HEK293 (cell line): ENCODE data around the gene SCAF1.
A peak's percentile ranks its signal among the peaks of the same experiment; 100 is the strongest.

ENCODE experiments used
- CTCF ChIA-PET: fragments of 350-600 bp; formaldehyde crosslinking; extraction: SDS; loops from one replicate; lab custom pipeline; 2021; ENCODE audit warnings: antibody characterized with exemption; lab: Yijun Ruan, JAX
- POLR2A ChIA-PET: fragments of 300-600 bp; formaldehyde crosslinking; extraction: SDS; loops from one replicate; lab custom pipeline; 2020; ENCODE audit warnings: antibody characterized with exemption, inconsistent platforms; lab: Yijun Ruan, JAX
- H3K27ac ChIP-seq: fragments of 200-500 bp; sonication (Bioruptor generic); 2 replicates; pipeline ENCODE4 v1.5.1; 2014; ENCODE audit warnings: low read depth, low read length, control low read depth, inconsistent platforms; ENCODE audit errors: extremely low read depth
- H3K36me3 ChIP-seq, 2 experiments: fragments of 200-500 bp in 1 of 2; sonication (Bioruptor generic) in 1 of 2; 1 replicate in 1 of 2; 2 replicates in 1 of 2; pipeline ENCODE4 v1.5.1; 2014 to 2017; ENCODE audit warnings: inconsistent platforms in 2 of 2, low read length in 2 of 2; ENCODE audit not compliant: control insufficient read depth in 2 of 2, insufficient read depth in 1 of 2
- H3K4me1 ChIP-seq: fragments of 200-500 bp; sonication (Bioruptor generic); 2 replicates; pipeline ENCODE4 v1.5.1; 2014; ENCODE audit warnings: mild to moderate bottlenecking, low read length, inconsistent platforms; ENCODE audit not compliant: control insufficient read depth, insufficient read depth
- H3K4me3 ChIP-seq: 2 replicates; pipeline ENCODE4 v1.5.1; 2011; ENCODE audit warnings: low read depth, mild to moderate bottlenecking, control low read depth, low read length, moderate library complexity
- H3K9me3 ChIP-seq: fragments of 200-500 bp; sonication (Bioruptor generic); 2 replicates; pipeline ENCODE4 v1.5.1; 2014; ENCODE audit warnings: low read depth, low read length, inconsistent platforms; ENCODE audit not compliant: control insufficient read depth, insufficient read depth
- GLIS1 ChIP-seq: fragments of 450-650 bp; formaldehyde crosslinking; IDR thresholded peaks from 2 replicates; pipeline ENCODE4 v1.5.1; 2016; ENCODE audit warnings: missing biosample characterization, missing genetic modification characterization
- GLIS2 ChIP-seq: fragments of 450-650 bp; formaldehyde crosslinking; IDR thresholded peaks from 2 replicates; pipeline ENCODE4 v1.5.1; 2016; ENCODE audit warnings: missing biosample characterization, missing genetic modification characterization
- INSM2 ChIP-seq: fragments of 450-650 bp; formaldehyde crosslinking; IDR thresholded peaks from 2 replicates; pipeline ENCODE4 v1.5.1; 2016; ENCODE audit warnings: missing biosample characterization, missing genetic modification characterization
- TRIM28 ChIP-seq: IDR thresholded peaks from 2 replicates; pipeline ENCODE4 v1.6.1; 2011; ENCODE audit warnings: low read length, control low read depth, borderline replicate concordance
- ZBTB1 ChIP-seq: fragments of 450-650 bp; formaldehyde crosslinking; IDR thresholded peaks from 2 replicates; pipeline ENCODE4 v1.5.1; 2016; ENCODE audit warnings: missing biosample characterization, missing genetic modification characterization
- ZFP3 ChIP-seq: fragments of 450-650 bp; formaldehyde crosslinking; IDR thresholded peaks from 2 replicates; pipeline ENCODE4 v1.5.1; 2016; ENCODE audit warnings: low read depth, missing biosample characterization, missing genetic modification characterization
- ZNF155 ChIP-seq: fragments of 450-650 bp; formaldehyde crosslinking; IDR thresholded peaks from 2 replicates; pipeline ENCODE4 v1.5.1; 2016; ENCODE audit warnings: missing biosample characterization, missing genetic modification characterization
- ZNF169 ChIP-seq: fragments of 450-650 bp; formaldehyde crosslinking; IDR thresholded peaks from 2 replicates; pipeline ENCODE4 v1.5.1; 2016; ENCODE audit warnings: missing biosample characterization, missing genetic modification characterization
- ZNF2 ChIP-seq: fragments of 450-650 bp; formaldehyde crosslinking; IDR thresholded peaks from 2 replicates; pipeline ENCODE4 v1.5.1; 2016; ENCODE audit warnings: missing biosample characterization, missing genetic modification characterization
- ZNF280D ChIP-seq: fragments of 450-650 bp; formaldehyde crosslinking; IDR thresholded peaks from 2 replicates; pipeline ENCODE4 v1.5.1; 2016; ENCODE audit warnings: missing biosample characterization, missing genetic modification characterization
- ZNF394 ChIP-seq: fragments of 450-650 bp; formaldehyde crosslinking; IDR thresholded peaks from 2 replicates; pipeline ENCODE4 v1.5.1; 2016; ENCODE audit warnings: missing biosample characterization, missing genetic modification characterization, mild to moderate bottlenecking, moderate library complexity, borderline replicate concordance
- ZNF398 ChIP-seq: fragments of 450-650 bp; formaldehyde crosslinking; IDR thresholded peaks from 2 replicates; pipeline ENCODE4 v1.5.1; 2017; ENCODE audit warnings: missing biosample characterization, missing genetic modification characterization
- ZNF548 ChIP-seq: fragments of 450-650 bp; formaldehyde crosslinking; IDR thresholded peaks from 2 replicates; pipeline ENCODE4 v1.5.1; 2016; ENCODE audit warnings: missing biosample characterization, missing genetic modification characterization
- ZNF658 ChIP-seq: fragments of 450-650 bp; formaldehyde crosslinking; IDR thresholded peaks from 2 replicates; pipeline ENCODE4; 2016; ENCODE audit warnings: missing biosample characterization, missing genetic modification characterization
- ZNF670 ChIP-seq: fragments of 450-650 bp; formaldehyde crosslinking; IDR thresholded peaks from 2 replicates; pipeline ENCODE4 v1.5.1; 2016; ENCODE audit warnings: missing biosample characterization, missing genetic modification characterization, low read depth
- ZSCAN16 ChIP-seq: fragments of 450-650 bp; formaldehyde crosslinking; IDR thresholded peaks from 2 replicates; pipeline ENCODE4 v1.5.1; 2016; ENCODE audit warnings: missing biosample characterization, missing genetic modification characterization
- ZXDB ChIP-seq: fragments of 450-650 bp; formaldehyde crosslinking; IDR thresholded peaks from 2 replicates; pipeline ENCODE4 v1.5.1; 2016; ENCODE audit warnings: missing biosample characterization, missing genetic modification characterization
- TF ChIP-seq, protein P1 (sequence below): fragments of 450-650 bp; formaldehyde crosslinking; IDR thresholded peaks from 2 replicates; pipeline ENCODE4 v1.5.1; 2016; ENCODE audit warnings: missing biosample characterization, missing genetic modification characterization
- TF ChIP-seq, protein P2 (sequence below): fragments of 450-650 bp; formaldehyde crosslinking; IDR thresholded peaks from 2 replicates; pipeline ENCODE4 v1.5.1; 2016; ENCODE audit warnings: missing biosample characterization, missing genetic modification characterization
- TF ChIP-seq, protein P3 (sequence below): fragments of 450-650 bp; formaldehyde crosslinking; IDR thresholded peaks from 2 replicates; pipeline ENCODE4 v1.5.1; 2016; ENCODE audit warnings: missing biosample characterization, missing genetic modification characterization

The SCAF1 gene

DNA sequence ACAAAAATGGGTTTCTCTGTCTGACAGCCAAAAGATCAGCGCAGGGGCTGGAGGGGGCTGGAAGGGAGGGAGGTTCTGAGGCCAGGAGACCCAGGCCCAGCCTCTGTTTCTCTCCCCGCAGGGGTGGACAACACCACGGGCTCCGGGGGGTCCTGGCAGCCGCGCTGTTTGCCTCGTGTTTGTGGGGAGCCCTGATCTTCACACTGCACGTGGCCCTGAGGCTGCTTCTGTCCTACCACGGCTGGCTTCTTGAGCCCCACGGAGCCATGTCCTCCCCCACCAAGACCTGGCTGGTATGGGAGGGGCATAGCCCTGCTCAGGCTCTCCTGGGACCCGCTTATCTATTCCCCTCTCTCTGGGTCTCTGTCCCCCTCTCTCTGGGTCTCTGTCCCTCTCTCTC lies 58.6 kb downstream of the SCAF1 start:
- H3K36me3 ChIP-seq = no peaks in the 10 kb centered on the region; a peak in 1 of 3 replicates
- TF ChIP-seq INSM2 (tag by site-specific recombination) (no peak), ZNF280D (tag by site-specific recombination) (no peak), ZNF155 (tag by site-specific recombination) (no peak), ZNF548 (tag by site-specific recombination) (no peak), GLIS2 (tag by site-specific recombination) (0 out of 2 replicates have a peak, but pooled peaks have one; percentile 16), ZNF670 (tag by site-specific recombination) (no peak), ZFP3 (no peak), ZNF658 (tag by site-specific recombination) (no peak), ZNF169 (no peak), ZNF2 (tag by site-specific recombination) (no peak), ZBTB1 (tag by site-specific recombination) (no peak), GLIS1 (tag by site-specific recombination) (peak; percentile 56), ZNF394 (tag by site-specific recombination) (no peak), ZNF398 (tag by site-specific recombination) (peak; percentile 76), TRIM28 (no peak), ZXDB (tag by site-specific recombination) (no peak), ZSCAN16 (tag by site-specific recombination) (no peak)
- TF ChIP-seq, protein P1, sequence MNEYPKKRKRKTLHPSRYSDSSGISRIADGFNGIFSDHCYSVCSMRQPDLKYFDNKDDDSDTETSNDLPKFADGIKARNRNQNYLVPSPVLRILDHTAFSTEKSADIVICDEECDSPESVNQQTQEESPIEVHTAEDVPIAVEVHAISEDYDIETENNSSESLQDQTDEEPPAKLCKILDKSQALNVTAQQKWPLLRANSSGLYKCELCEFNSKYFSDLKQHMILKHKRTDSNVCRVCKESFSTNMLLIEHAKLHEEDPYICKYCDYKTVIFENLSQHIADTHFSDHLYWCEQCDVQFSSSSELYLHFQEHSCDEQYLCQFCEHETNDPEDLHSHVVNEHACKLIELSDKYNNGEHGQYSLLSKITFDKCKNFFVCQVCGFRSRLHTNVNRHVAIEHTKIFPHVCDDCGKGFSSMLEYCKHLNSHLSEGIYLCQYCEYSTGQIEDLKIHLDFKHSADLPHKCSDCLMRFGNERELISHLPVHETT = no peak
- TF ChIP-seq, protein P2, sequence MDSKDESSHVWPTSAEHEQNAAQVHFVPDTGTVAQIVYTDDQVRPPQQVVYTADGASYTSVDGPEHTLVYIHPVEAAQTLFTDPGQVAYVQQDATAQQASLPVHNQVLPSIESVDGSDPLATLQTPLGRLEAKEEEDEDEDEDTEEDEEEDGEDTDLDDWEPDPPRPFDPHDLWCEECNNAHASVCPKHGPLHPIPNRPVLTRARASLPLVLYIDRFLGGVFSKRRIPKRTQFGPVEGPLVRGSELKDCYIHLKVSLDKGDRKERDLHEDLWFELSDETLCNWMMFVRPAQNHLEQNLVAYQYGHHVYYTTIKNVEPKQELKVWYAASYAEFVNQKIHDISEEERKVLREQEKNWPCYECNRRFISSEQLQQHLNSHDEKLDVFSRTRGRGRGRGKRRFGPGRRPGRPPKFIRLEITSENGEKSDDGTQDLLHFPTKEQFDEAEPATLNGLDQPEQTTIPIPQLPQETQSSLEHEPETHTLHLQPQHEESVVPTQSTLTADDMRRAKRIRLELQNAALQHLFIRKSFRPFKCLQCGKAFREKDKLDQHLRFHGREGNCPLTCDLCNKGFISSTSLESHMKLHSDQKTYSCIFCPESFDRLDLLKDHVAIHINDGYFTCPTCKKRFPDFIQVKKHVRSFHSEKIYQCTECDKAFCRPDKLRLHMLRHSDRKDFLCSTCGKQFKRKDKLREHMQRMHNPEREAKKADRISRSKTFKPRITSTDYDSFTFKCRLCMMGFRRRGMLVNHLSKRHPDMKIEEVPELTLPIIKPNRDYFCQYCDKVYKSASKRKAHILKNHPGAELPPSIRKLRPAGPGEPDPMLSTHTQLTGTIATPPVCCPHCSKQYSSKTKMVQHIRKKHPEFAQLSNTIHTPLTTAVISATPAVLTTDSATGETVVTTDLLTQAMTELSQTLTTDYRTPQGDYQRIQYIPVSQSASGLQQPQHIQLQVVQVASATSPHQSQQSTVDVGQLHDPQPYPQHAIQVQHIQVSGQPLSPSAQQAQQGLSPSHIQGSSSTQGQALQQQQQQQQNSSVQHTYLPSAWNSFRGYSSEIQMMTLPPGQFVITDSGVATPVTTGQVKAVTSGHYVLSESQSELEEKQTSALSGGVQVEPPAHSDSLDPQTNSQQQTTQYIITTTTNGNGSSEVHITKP (tag by site-specific recombination) = no peak
- TF ChIP-seq, protein P3, sequence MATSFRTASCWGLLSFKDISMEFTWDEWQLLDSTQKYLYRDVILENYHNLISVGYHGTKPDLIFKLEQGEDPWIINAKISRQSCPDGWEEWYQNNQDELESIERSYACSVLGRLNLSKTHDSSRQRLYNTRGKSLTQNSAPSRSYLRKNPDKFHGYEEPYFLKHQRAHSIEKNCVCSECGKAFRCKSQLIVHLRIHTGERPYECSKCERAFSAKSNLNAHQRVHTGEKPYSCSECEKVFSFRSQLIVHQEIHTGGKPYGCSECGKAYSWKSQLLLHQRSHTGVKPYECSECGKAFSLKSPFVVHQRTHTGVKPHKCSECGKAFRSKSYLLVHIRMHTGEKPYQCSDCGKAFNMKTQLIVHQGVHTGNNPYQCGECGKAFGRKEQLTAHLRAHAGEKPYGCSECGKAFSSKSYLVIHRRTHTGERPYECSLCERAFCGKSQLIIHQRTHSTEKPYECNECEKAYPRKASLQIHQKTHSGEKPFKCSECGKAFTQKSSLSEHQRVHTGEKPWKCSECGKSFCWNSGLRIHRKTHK (tag by site-specific recombination) = no peak
- H3K9me3 ChIP-seq = no peaks in the 10 kb centered on the region
- ChIA-PET CTCF (interaction anchor here (0.6 to 1.7 kb wide), 5 partner anchors 17 to 374 kb away, joined by 3 to 10 read pairs (median 4); no protein-coding TSS in a partner anchor), POLR2A (interaction anchor here (0.6 to 1.2 kb wide), 3 partner anchors 36 to 108 kb away, joined by 3 to 5 read pairs (median 5); no protein-coding TSS in a partner anchor)
- no peak overlapping the region for H3K4me3 ChIP-seq
- no peak overlapping the region for H3K27ac ChIP-seq
- no peaks in the 10 kb centered on the region for H3K4me1 ChIP-seq
